ENCODE results near the gene HPGD.
"Not testable (repeated sequence)": the region's sequence is repeated elsewhere in the genome, so short reads cannot be mapped to it uniquely, and the experiment has no call there.

Gene HPGD

GRCh38 chr4:174505007-174505406 is 17.3 kb downstream of the HPGD start:
- H3K4me3 ChIP-seq (ENCODE audit: low read depth, low read length), result no peak overlapping the region
- H2AFZ ChIP-seq (ENCODE audit: low read length, unreplicated experiment), result no peak overlapping the region
- H3K79me2 ChIP-seq (ENCODE audit: control insufficient read depth, insufficient read depth, low read length, unreplicated experiment), result no peaks in the 10 kb centered on the region
- peaks cover 10% of the 10 kb centered on the region for H3K4me1 ChIP-seq (ENCODE audit: control insufficient read depth, insufficient read depth, low read length, unreplicated experiment)
- H3K36me3 ChIP-seq (ENCODE audit: insufficient read depth, low read length), result no peaks in the 10 kb centered on the region
- H3K27me3 ChIP-seq (ENCODE audit: insufficient read depth, low read length), result no peaks in the 10 kb centered on the region
- no peak overlapping the region for H3K27ac ChIP-seq (ENCODE audit: low read depth, low read length)

- no peaks in the 10 kb centered on the region for H3K27me3 ChIP-seq (ENCODE audit: insufficient read depth, low read length)
- H3K27ac ChIP-seq (ENCODE audit: low read depth, low read length), result peak overlapping the region; percentile 16
- peaks cover 10% of the 10 kb centered on the region for H3K4me1 ChIP-seq (ENCODE audit: control insufficient read depth, insufficient read depth, low read length, unreplicated experiment)
- H2AFZ ChIP-seq (ENCODE audit: low read length, unreplicated experiment), result peak overlapping the region; percentile 88
- H3K36me3 ChIP-seq (ENCODE audit: insufficient read depth, low read length), result no peaks in the 10 kb centered on the region
- H3K4me3 ChIP-seq (ENCODE audit: low read depth, low read length), result no peak overlapping the region
- H3K79me2 ChIP-seq (ENCODE audit: control insufficient read depth, insufficient read depth, low read length, unreplicated experiment), result no peaks in the 10 kb centered on the region
Measured at GRCh38 chr4:174503079-174503715, 19.1 kb downstream of the HPGD start.

GRCh38 chr4:174496631-174497432 is 25.5 kb downstream of the HPGD start:
- Histone ChIP-seq H3K79me2 (ENCODE audit: control insufficient read depth, insufficient read depth, low read length, unreplicated experiment) (no peaks in the 10 kb centered on the region), H3K27ac (ENCODE audit: low read depth, low read length) (no peak overlapping the region), H3K36me3 (ENCODE audit: insufficient read depth, low read length) (no peaks in the 10 kb centered on the region), H3K27me3 (ENCODE audit: insufficient read depth, low read length) (no peaks in the 10 kb centered on the region), H3K4me3 (ENCODE audit: low read depth, low read length) (no peak overlapping the region), H3K4me1 (ENCODE audit: control insufficient read depth, insufficient read depth, low read length, unreplicated experiment) (peaks cover 21% of the 10 kb centered on the region), H2AFZ (ENCODE audit: low read length, unreplicated experiment) (peak overlapping the region; percentile 65)

- no peak overlapping the region for H3K27ac ChIP-seq (ENCODE audit: low read depth, low read length)
- H3K4me3 ChIP-seq (ENCODE audit: low read depth, low read length), result no peak overlapping the region
- no peaks in the 10 kb centered on the region for H3K27me3 ChIP-seq (ENCODE audit: insufficient read depth, low read length)
- H3K36me3 ChIP-seq (ENCODE audit: insufficient read depth, low read length), result no peaks in the 10 kb centered on the region
- no peaks in the 10 kb centered on the region for H3K79me2 ChIP-seq (ENCODE audit: control insufficient read depth, insufficient read depth, low read length, unreplicated experiment)
- H3K4me1 ChIP-seq (ENCODE audit: control insufficient read depth, insufficient read depth, low read length, unreplicated experiment), result peaks cover 28% of the 10 kb centered on the region
- no peak overlapping the region for H2AFZ ChIP-seq (ENCODE audit: low read length, unreplicated experiment)
Measured at GRCh38 chr4:174495626-174496025, 26.7 kb downstream of the HPGD start.

GRCh38 chr4:174494726-174495125 is 27.6 kb downstream of the HPGD start:
- Histone ChIP-seq H2AFZ (ENCODE audit: low read length, unreplicated experiment) (no peak overlapping the region), H3K4me1 (ENCODE audit: control insufficient read depth, insufficient read depth, low read length, unreplicated experiment) (peaks cover 37% of the 10 kb centered on the region)

GRCh38 chr4:174494146-174494545 is 28.1 kb downstream of the HPGD start:
- no peak overlapping the region for H3K4me3 ChIP-seq (ENCODE audit: low read depth, low read length)
- H3K36me3 ChIP-seq (ENCODE audit: insufficient read depth, low read length), result no peaks in the 10 kb centered on the region
- H2AFZ ChIP-seq (ENCODE audit: low read length, unreplicated experiment), result peak overlapping the region; percentile 52
- no peak overlapping the region for H3K27ac ChIP-seq (ENCODE audit: low read depth, low read length)
- peaks cover 39% of the 10 kb centered on the region for H3K4me1 ChIP-seq (ENCODE audit: control insufficient read depth, insufficient read depth, low read length, unreplicated experiment)
- no peaks in the 10 kb centered on the region for H3K27me3 ChIP-seq (ENCODE audit: insufficient read depth, low read length)
- no peaks in the 10 kb centered on the region for H3K79me2 ChIP-seq (ENCODE audit: control insufficient read depth, insufficient read depth, low read length, unreplicated experiment)

More at GRCh38 chr4:174494726-174495125, 27.6 kb downstream of the HPGD start:
- H3K27me3 ChIP-seq (ENCODE audit: insufficient read depth, low read length), result no peaks in the 10 kb centered on the region
- no peaks in the 10 kb centered on the region for H3K79me2 ChIP-seq (ENCODE audit: control insufficient read depth, insufficient read depth, low read length, unreplicated experiment)
- no peaks in the 10 kb centered on the region for H3K36me3 ChIP-seq (ENCODE audit: insufficient read depth, low read length)
- no peak overlapping the region for H3K4me3 ChIP-seq (ENCODE audit: low read depth, low read length)
- no peak overlapping the region for H3K27ac ChIP-seq (ENCODE audit: low read depth, low read length)

GRCh38 chr4:174490451-174490961 is 31.8 kb downstream of the HPGD start:
- no peak overlapping the region for H3K27ac ChIP-seq (ENCODE audit: low read depth, low read length)
- peak overlapping the region; percentile 35; the same call in 1 of the 2 replicates for H3K4me3 ChIP-seq (ENCODE audit: low read depth, low read length)
- no peaks in the 10 kb centered on the region for H3K36me3 ChIP-seq (ENCODE audit: insufficient read depth, low read length)
- no peaks in the 10 kb centered on the region for H3K79me2 ChIP-seq (ENCODE audit: control insufficient read depth, insufficient read depth, low read length, unreplicated experiment)
- peaks cover 27% of the 10 kb centered on the region for H3K4me1 ChIP-seq (ENCODE audit: control insufficient read depth, insufficient read depth, low read length, unreplicated experiment)
- H3K27me3 ChIP-seq (ENCODE audit: insufficient read depth, low read length), result no peaks in the 10 kb centered on the region
- H2AFZ ChIP-seq (ENCODE audit: low read length, unreplicated experiment), result no peak overlapping the region

GRCh38 chr4:174488368-174488767 is 33.9 kb downstream of the HPGD start:
- H3K4me3 ChIP-seq (ENCODE audit: low read depth, low read length), result not testable (repeated sequence)
- H3K4me1 ChIP-seq (ENCODE audit: control insufficient read depth, insufficient read depth, low read length, unreplicated experiment), result peaks cover 27% of the 10 kb centered on the region

GRCh38 chr4:174485025-174485424 is 37.3 kb downstream of the HPGD start:
- H3K27me3 ChIP-seq (ENCODE audit: insufficient read depth, low read length), result no peaks in the 10 kb centered on the region
- H3K4me3 ChIP-seq (ENCODE audit: low read depth, low read length), result no peak overlapping the region
- no peaks in the 10 kb centered on the region for H3K36me3 ChIP-seq (ENCODE audit: insufficient read depth, low read length)
- peaks cover 5% of the 10 kb centered on the region for H3K4me1 ChIP-seq (ENCODE audit: control insufficient read depth, insufficient read depth, low read length, unreplicated experiment)
- no peak overlapping the region for H2AFZ ChIP-seq (ENCODE audit: low read length, unreplicated experiment)
- H3K79me2 ChIP-seq (ENCODE audit: control insufficient read depth, insufficient read depth, low read length, unreplicated experiment), result no peaks in the 10 kb centered on the region
- no peak overlapping the region for H3K27ac ChIP-seq (ENCODE audit: low read depth, low read length)

More at GRCh38 chr4:174488368-174488767, 33.9 kb downstream of the HPGD start:
- not testable (repeated sequence) for H3K27me3 ChIP-seq (ENCODE audit: insufficient read depth, low read length); H3K36me3 ChIP-seq (ENCODE audit: insufficient read depth, low read length); H3K79me2 ChIP-seq (ENCODE audit: control insufficient read depth, insufficient read depth, low read length, unreplicated experiment); H2AFZ ChIP-seq (ENCODE audit: low read length, unreplicated experiment); H3K27ac ChIP-seq (ENCODE audit: low read depth, low read length)

GRCh38 chr4:174483792-174484191 is 38.5 kb downstream of the HPGD start:
- H3K27me3 ChIP-seq (ENCODE audit: insufficient read depth, low read length), result no peaks in the 10 kb centered on the region
- no peaks in the 10 kb centered on the region for H3K79me2 ChIP-seq (ENCODE audit: control insufficient read depth, insufficient read depth, low read length, unreplicated experiment)
- H3K27ac ChIP-seq (ENCODE audit: low read depth, low read length), result no peak overlapping the region
- H3K4me3 ChIP-seq (ENCODE audit: low read depth, low read length), result no peak overlapping the region
- H3K4me1 ChIP-seq (ENCODE audit: control insufficient read depth, insufficient read depth, low read length, unreplicated experiment), result no peaks in the 10 kb centered on the region
- no peaks in the 10 kb centered on the region for H3K36me3 ChIP-seq (ENCODE audit: insufficient read depth, low read length)
- no peak overlapping the region for H2AFZ ChIP-seq (ENCODE audit: low read length, unreplicated experiment)

- no peak overlapping the region for H2AFZ ChIP-seq (ENCODE audit: low read length, unreplicated experiment)
Measured at GRCh38 chr4:174479140-174479539, 43.1 kb downstream of the HPGD start.

More at GRCh38 chr4:174479140-174479539, 43.1 kb downstream of the HPGD start:
- Histone ChIP-seq H3K4me1 (ENCODE audit: control insufficient read depth, insufficient read depth, low read length, unreplicated experiment) (no peaks in the 10 kb centered on the region), H3K27ac (ENCODE audit: low read depth, low read length) (no peak overlapping the region), H3K27me3 (ENCODE audit: insufficient read depth, low read length) (no peaks in the 10 kb centered on the region), H3K36me3 (ENCODE audit: insufficient read depth, low read length) (no peaks in the 10 kb centered on the region), H3K4me3 (ENCODE audit: low read depth, low read length) (no peak overlapping the region), H3K79me2 (ENCODE audit: control insufficient read depth, insufficient read depth, low read length, unreplicated experiment) (no peaks in the 10 kb centered on the region)
